ENCODE data around the gene PIKFYVE.
"Not testable (repeated sequence)": the region's sequence is repeated elsewhere in the genome, so short reads cannot be mapped to it uniquely, and the experiment has no call there.

The PIKFYVE gene

GRCh38 chr2:208254871-208255556 lies 11.0 kb upstream of the PIKFYVE start, which contains the start of gene IDH1:
IDH1 (minus strand) TSS chr2:208255071; CDS start chr2:208251551, 3,520 bp downstream.
- peak; percentile 94 for DNase-seq (ENCODE audit: low read depth)
- peak; percentile 41 for TF ChIP-seq CTCF (conservative IDR thresholded peaks at IDR 0.05; ENCODE audit: low read depth, low read length)
- peak within 1 kb of the TSS; percentile 92 for H3K4me3 ChIP-seq (ENCODE audit: low read depth, low read length)

GRCh38 chr2:208255557-208256106 lies 10.4 kb upstream of the PIKFYVE start:
- DNase-seq (ENCODE audit: low read depth), result no peak
- no peak for TF ChIP-seq CTCF (conservative IDR thresholded peaks at IDR 0.05; ENCODE audit: low read depth, low read length)
- peak overlapping the region; percentile 92 for H3K4me3 ChIP-seq (ENCODE audit: low read depth, low read length)

- H3K4me3 ChIP-seq (ENCODE audit: low read depth, low read length), result no peak overlapping the region
Observed at GRCh38 chr2:208256192-208256782, 9.8 kb upstream of the PIKFYVE start.

GRCh38 chr2:208256849-208257813 lies 8.9 kb upstream of the PIKFYVE start:
- not testable (repeated sequence) for DNase-seq (ENCODE audit: low read depth); H3K4me3 ChIP-seq (ENCODE audit: low read depth, low read length)

More at GRCh38 chr2:208256192-208256782, 9.8 kb upstream of the PIKFYVE start:
- DNase-seq (ENCODE audit: low read depth), result peak; percentile 27
- TF ChIP-seq CTCF (conservative IDR thresholded peaks at IDR 0.05; ENCODE audit: low read depth, low read length), result peak; percentile 33

- TF ChIP-seq CTCF (conservative IDR thresholded peaks at IDR 0.05; ENCODE audit: low read depth, low read length), result no peak
- peak; percentile 78 for DNase-seq (ENCODE audit: low read depth)
- H3K4me3 ChIP-seq (ENCODE audit: low read depth, low read length), result peak overlapping the region; percentile 83
Observed at GRCh38 chr2:208265371-208265800, 669 bp upstream of the PIKFYVE start.

GRCh38 chr2:208266553-208266893 lies 468 bp downstream of the PIKFYVE start:
- DNase-seq (ENCODE audit: low read depth), result peak; percentile 41
- H3K4me3 ChIP-seq (ENCODE audit: low read depth, low read length), result peak overlapping the region; percentile 83
- TF ChIP-seq CTCF (conservative IDR thresholded peaks at IDR 0.05; ENCODE audit: low read depth, low read length), result no peak

GRCh38 chr2:208266936-208267335 lies 881 bp downstream of the PIKFYVE start:
- TF ChIP-seq CTCF (conservative IDR thresholded peaks at IDR 0.05; ENCODE audit: low read depth, low read length), result no peak
- peak overlapping the region; percentile 83 for H3K4me3 ChIP-seq (ENCODE audit: low read depth, low read length)
- DNase-seq (ENCODE audit: low read depth), result peak; percentile 26

- not testable (repeated sequence) for DNase-seq (ENCODE audit: low read depth)
- H3K4me3 ChIP-seq (ENCODE audit: low read depth, low read length), result peak overlapping the region; percentile 83
Observed at GRCh38 chr2:208267526-208267925, 1.5 kb downstream of the PIKFYVE start.
